ENCODE results near the gene IFT57.

The IFT57 gene

GRCh38 chr3:108125550-108126071 lies 96.6 kb downstream of the IFT57 start:
- DNase-seq (ENCODE audit: low read depth, low spot score), result no peak
- no peak overlapping the region for H3K4me3 ChIP-seq (ENCODE audit: low read depth, low read length)
- TF ChIP-seq CTCF (IDR thresholded peaks at IDR 0.05; ENCODE audit: low read depth, low read length), result no peak
- in situ Hi-C loops (cut with HindIII; ENCODE audit: low sequenced_read_pairs), result no loop called here

- no peak overlapping the region for H3K4me3 ChIP-seq (ENCODE audit: low read depth, low read length)
- TF ChIP-seq CTCF (IDR thresholded peaks at IDR 0.05; ENCODE audit: low read depth, low read length), result no peak
- DNase-seq (ENCODE audit: low read depth, low spot score), result no peak
- in situ Hi-C loops (cut with HindIII; ENCODE audit: low sequenced_read_pairs), result no loop called here
These were observed 97.1 kb downstream of the IFT57 start for GRCh38 chr3:108125153-108125543.

- in situ Hi-C loops (cut with HindIII; ENCODE audit: low sequenced_read_pairs), result no loop called here
- TF ChIP-seq CTCF (IDR thresholded peaks at IDR 0.05; ENCODE audit: low read depth, low read length), result no peak
- H3K4me3 ChIP-seq (ENCODE audit: low read depth, low read length), result no peak overlapping the region
These were observed 97.7 kb downstream of the IFT57 start for GRCh38 chr3:108124337-108125152.

GRCh38 chr3:108123326-108123725 lies 98.9 kb downstream of the IFT57 start:
- no peak for DNase-seq (ENCODE audit: low read depth, low spot score)
- in situ Hi-C loops (cut with HindIII; ENCODE audit: low sequenced_read_pairs), result no loop called here
- no peak overlapping the region for H3K4me3 ChIP-seq (ENCODE audit: low read depth, low read length)
- no peak for TF ChIP-seq CTCF (IDR thresholded peaks at IDR 0.05; ENCODE audit: low read depth, low read length)

More at GRCh38 chr3:108124337-108125152, 97.7 kb downstream of the IFT57 start:
- DNase-seq (ENCODE audit: low read depth, low spot score), result no peak

- no peak for DNase-seq (ENCODE audit: low read depth, low spot score)
- in situ Hi-C loops (cut with HindIII; ENCODE audit: low sequenced_read_pairs), result no loop called here
- no peak overlapping the region for H3K4me3 ChIP-seq (ENCODE audit: low read depth, low read length)
- no peak for TF ChIP-seq CTCF (IDR thresholded peaks at IDR 0.05; ENCODE audit: low read depth, low read length)
These were observed 99.9 kb downstream of the IFT57 start for GRCh38 chr3:108122276-108122675.

- no peak overlapping the region for H3K4me3 ChIP-seq (ENCODE audit: low read depth, low read length)
- no peak for DNase-seq (ENCODE audit: low read depth, low spot score)
- in situ Hi-C loops (cut with HindIII; ENCODE audit: low sequenced_read_pairs), result no loop called here
- no peak for TF ChIP-seq CTCF (IDR thresholded peaks at IDR 0.05; ENCODE audit: low read depth, low read length)
These were observed 102.7 kb downstream of the IFT57 start for GRCh38 chr3:108119398-108120104.
